ENCODE results near the gene PKD1L1. TPM values are rescaled to one million over a fixed set of nuclear protein-coding genes. Genes with fewer than 3 reads are reported as not detected.

PKD1L1 gene
- total RNA-seq, 4 donors from 2014 or later = 0.38 to 81.7 (median 0.82) TPM

DNA sequence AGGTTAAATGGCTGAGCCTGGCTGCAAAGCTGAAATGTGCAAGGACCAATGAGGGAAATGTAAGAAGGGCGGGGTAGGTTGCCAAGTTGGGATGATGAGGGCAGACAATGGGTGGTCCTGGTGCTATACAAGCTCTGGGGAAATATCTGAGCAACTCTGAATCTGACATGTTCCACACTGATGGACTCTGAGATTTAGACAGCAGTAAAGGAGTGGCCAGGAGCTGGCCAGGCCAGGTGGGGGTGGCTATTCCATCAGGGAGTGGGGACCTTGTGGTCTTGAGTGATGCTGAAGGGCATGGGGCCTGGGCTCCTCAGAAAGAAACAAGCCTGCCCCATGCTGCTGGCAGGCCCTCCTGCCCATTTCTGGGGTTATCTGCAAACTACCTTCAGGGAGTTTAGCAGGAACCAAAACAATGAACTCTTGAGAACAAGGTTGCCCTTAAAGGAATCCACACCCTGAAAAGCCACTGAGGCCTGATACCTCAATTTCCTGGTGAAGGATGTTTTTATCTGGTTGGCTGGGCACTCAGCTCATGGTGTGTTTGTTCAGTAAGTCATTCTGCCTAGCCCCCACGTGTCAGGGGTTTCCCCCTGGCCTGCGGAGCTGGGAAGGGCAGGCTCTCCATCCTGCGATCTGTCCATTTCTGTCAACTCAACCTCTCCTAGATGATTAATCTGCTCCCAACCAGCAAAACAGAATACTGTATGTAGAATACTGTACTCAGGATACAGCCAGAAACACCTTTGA is 223.1 kb downstream of the PKD1L1 start:
- ATAC-seq (ENCODE audit: low FRiP score) = no peak

More for the DNA sequence above, 223.1 kb downstream of the PKD1L1 start:
- TF ChIP-seq, protein P1, sequence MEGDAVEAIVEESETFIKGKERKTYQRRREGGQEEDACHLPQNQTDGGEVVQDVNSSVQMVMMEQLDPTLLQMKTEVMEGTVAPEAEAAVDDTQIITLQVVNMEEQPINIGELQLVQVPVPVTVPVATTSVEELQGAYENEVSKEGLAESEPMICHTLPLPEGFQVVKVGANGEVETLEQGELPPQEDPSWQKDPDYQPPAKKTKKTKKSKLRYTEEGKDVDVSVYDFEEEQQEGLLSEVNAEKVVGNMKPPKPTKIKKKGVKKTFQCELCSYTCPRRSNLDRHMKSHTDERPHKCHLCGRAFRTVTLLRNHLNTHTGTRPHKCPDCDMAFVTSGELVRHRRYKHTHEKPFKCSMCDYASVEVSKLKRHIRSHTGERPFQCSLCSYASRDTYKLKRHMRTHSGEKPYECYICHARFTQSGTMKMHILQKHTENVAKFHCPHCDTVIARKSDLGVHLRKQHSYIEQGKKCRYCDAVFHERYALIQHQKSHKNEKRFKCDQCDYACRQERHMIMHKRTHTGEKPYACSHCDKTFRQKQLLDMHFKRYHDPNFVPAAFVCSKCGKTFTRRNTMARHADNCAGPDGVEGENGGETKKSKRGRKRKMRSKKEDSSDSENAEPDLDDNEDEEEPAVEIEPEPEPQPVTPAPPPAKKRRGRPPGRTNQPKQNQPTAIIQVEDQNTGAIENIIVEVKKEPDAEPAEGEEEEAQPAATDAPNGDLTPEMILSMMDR (IDR thresholded peaks at IDR 0.05) = no peak
- no peak for DNase-seq (ENCODE audit: low spot score)

Other genes starting within 250 kb of the PKD1L1 start
- gene HUS1, start 31.1 kb upstream of the PKD1L1 start, total RNA-seq = 10 to 100 TPM; 21.7 to 43.0 (median 32.2) TPM
- gene SUN3, start 80.6 kb upstream of the PKD1L1 start, total RNA-seq = not detected
- gene C7orf57, start 87.1 kb upstream of the PKD1L1 start, total RNA-seq = under 1 TPM in 1 of 4 donors, not detected in 3; 0.24 TPM
- gene UPP1, start 140.8 kb upstream of the PKD1L1 start, total RNA-seq = 100 to 1,000 TPM in 1 of 4 donors, 10 to 100 TPM in 3; 26.1 to 114 (median 32.6) TPM
- under 1 TPM in 3 of 4 donors, not detected in 1; 0.13 to 0.37 (median 0.16) TPM for gene ABCA13, start 223.0 kb upstream of the PKD1L1 start, total RNA-seq